Subcutaneous abdominal adipose tissue (tissue), 5 donors: ENCODE results near the gene SUSD4.

Experiments
- H3K27ac ChIP-seq: one replicate; pipeline ENCODE4 v1.7.0; 2013; ENCODE audit warnings: low read depth, mild to moderate bottlenecking, inconsistent platforms, low read length, moderate library complexity
- H3K27me3 ChIP-seq, 5 donors: one replicate each; pipeline ENCODE4 v1.7.0; 2013; ENCODE audit warnings: low read length in 5 of 5, inconsistent platforms in 1 of 5; ENCODE audit not compliant: control insufficient read depth in 5 of 5, insufficient read depth in 4 of 5
- H3K36me3 ChIP-seq, 5 donors: one replicate each; pipeline ENCODE4 v1.7.0; 2013; ENCODE audit warnings: low read length in 5 of 5; ENCODE audit not compliant: control insufficient read depth in 5 of 5, insufficient read depth in 5 of 5
- H3K4me1 ChIP-seq, 5 donors: one replicate each; pipeline ENCODE4 v1.7.0; 2013; ENCODE audit warnings: low read length in 5 of 5, mild to moderate bottlenecking in 3 of 5, moderate library complexity in 1 of 5; ENCODE audit not compliant: control insufficient read depth in 5 of 5, insufficient read depth in 5 of 5
- H3K4me3 ChIP-seq, 5 donors: one replicate each; pipeline ENCODE4 v1.7.0; 2013; ENCODE audit warnings: low read length in 5 of 5, low read depth in 1 of 5
- H3K9ac ChIP-seq, 5 donors: one replicate each; pipeline ENCODE4 v1.7.0; 2013; ENCODE audit warnings: low read length in 5 of 5, mild to moderate bottlenecking in 4 of 5, moderate library complexity in 3 of 5
- H3K9me3 ChIP-seq, 5 donors: one replicate each; pipeline ENCODE4 v1.7.0; 2013; ENCODE audit warnings: low read length in 5 of 5; ENCODE audit not compliant: control insufficient read depth in 5 of 5
- donor health status: healthy.
- donor health status: healthy.
- donor health status: healthy.
- donor health status: healthy.
- donor health status: healthy.

Gene SUSD4

DNA sequence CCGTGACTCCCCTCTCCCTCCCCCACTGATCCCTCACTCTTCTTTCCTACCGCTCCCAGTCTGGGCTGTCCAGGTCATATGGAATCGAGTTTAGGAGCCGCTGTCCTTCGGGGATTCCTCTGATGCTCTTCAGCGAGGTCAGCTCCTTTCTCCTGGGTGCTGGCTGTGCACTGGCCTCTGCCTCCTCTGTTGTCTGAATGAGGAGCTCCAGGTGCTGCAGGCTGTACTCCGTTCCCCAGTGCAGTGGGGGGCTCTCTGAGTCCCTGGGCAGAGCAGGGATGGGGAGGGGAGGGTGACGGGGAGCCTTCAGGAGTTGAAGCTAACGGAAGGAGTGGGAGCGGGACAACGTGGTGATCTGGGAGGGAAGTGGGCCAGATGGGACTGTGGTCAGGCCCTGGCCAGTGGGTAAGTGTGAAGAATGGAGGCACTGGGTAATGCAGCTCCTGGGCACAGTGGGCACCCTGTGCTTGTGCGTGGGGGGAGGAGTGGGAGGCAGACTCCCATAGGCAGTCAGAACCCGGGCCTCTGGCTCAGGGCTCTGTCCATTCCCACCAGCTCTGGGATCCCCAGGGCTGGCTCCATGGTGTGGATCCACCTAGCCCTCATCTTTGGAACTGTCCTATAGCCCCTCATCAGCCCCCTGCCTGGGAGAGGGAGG lies 161.5 kb downstream of the SUSD4 start:
- Histone ChIP-seq H3K4me3 (no peak overlapping the region), H3K27me3 (peaks cover 0 to 7% (median 3%) of the 10 kb centered on the region in 5 donors), H3K36me3 (no peaks in the 10 kb centered on the region), H3K27ac (no peak overlapping the region), H3K9me3 (no peaks in the 10 kb centered on the region), H3K4me1 (peaks cover 0 to 12% (median 0%) of the 10 kb centered on the region in 5 donors), H3K9ac (no peak overlapping the region)

DNA sequence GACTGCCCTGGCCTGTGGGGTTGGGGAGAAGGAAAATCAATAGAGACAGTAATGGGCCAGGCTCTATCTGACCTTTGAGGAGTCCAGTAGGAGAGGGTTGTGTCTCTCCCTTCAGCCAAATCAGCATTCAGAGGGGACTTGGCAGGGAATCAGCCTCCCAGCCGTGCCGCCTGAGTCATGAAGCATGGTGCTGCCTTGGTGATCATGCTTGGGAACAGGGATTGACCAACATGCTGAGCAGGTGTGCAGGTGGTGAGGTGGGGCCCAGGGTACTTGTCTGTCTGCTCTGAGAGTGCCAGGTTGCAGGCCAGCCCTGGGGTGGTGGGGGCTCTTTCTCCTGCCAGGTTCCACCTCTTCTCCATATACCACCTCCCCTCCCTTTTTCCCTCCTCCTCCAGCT lies 162.0 kb downstream of the SUSD4 start:
- no peak overlapping the region for H3K4me3 ChIP-seq
- H3K9me3 ChIP-seq, result no peaks in the 10 kb centered on the region
- H3K27ac ChIP-seq, result no peak overlapping the region
- peaks cover 0 to 6% (median 0%) of the 10 kb centered on the region in 5 donors for H3K4me1 ChIP-seq
- no peaks in the 10 kb centered on the region for H3K36me3 ChIP-seq
- H3K27me3 ChIP-seq, result peaks cover 0 to 7% (median 3%) of the 10 kb centered on the region in 5 donors
- no peak overlapping the region for H3K9ac ChIP-seq

DNA sequence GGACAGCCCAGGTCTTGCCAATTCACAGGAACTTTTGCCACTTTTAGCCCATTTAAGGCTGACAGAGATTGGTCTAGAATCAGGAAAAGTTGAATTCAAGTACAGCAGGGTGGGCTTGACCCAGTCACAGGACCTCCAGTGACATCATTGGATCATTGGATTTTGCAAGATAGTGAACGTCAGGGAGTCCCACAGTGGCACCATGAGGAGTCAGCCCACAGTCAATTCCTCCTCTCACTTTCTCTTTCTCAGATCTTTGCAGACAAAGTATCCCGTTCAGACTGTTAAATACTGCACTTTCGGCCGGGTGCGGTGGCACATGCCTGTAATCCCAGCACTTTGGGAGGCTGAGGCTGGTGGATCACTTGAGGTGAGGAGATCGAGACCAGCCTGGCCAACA lies 163.1 kb downstream of the SUSD4 start:
- Histone ChIP-seq H3K27me3 (peaks cover 0 to 7% (median 3%) of the 10 kb centered on the region in 5 donors), H3K4me1 (peaks cover 0 to 2% (median 0%) of the 10 kb centered on the region in 5 donors), H3K4me3 (no peak overlapping the region), H3K36me3 (no peaks in the 10 kb centered on the region), H3K9me3 (no peaks in the 10 kb centered on the region), H3K9ac (no peak overlapping the region), H3K27ac (no peak overlapping the region)

DNA sequence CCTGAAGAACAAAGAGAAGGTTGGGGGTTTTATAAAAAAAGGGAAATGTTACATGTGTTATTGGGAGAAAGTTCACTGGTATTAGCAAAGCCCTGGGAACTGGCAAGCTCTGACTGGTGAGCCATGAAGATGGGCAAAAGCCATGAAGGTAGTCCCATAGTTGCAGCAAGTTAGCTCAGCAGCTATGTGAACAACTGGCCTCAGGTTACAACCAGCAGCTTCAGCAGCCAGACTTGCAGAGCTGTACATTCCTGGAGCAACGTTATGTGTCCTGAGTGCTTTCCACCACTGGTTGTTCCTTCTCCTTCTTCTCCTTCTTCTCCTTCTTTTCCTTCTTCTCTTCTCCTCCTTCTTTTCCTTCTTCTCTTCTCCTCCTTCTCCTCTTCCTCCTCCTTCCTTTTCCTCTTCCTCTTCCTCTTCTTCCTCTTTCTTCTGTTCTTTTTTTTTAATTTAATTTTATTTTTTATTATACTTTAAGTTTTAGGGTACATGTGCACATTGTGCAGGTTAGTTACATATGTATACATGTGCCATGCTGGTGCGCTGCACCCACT lies 164.8 kb downstream of the SUSD4 start:
- peaks cover 0 to 2% (median 0%) of the 10 kb centered on the region in 5 donors for H3K4me1 ChIP-seq
- no peaks in the 10 kb centered on the region for H3K36me3 ChIP-seq
- H3K27ac ChIP-seq, result no peak overlapping the region
- no peak overlapping the region for H3K9ac ChIP-seq
- no peak overlapping the region for H3K4me3 ChIP-seq
- H3K9me3 ChIP-seq, result peaks cover 0 to 5% (median 2%) of the 10 kb centered on the region in 5 donors
- H3K27me3 ChIP-seq, result peaks cover 0 to 5% (median 3%) of the 10 kb centered on the region in 5 donors

DNA sequence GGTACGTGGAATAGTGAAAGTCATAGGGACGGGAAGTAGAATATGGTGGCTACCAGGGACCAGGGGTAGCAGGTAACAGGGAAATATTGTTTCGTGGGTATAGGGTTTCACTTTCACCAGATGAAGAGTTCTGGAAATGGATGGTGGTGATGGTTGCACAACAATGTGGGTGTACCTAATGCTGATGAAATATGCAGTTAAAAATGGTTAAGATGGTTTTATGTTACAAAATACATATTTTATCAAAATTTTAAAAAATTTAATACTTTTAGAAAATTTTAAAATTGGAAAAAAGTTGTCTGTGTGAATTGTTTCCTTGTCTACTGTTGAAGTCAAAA lies 165.4 kb downstream of the SUSD4 start:
- Histone ChIP-seq H3K36me3 (no peaks in the 10 kb centered on the region), H3K27me3 (peaks cover 0 to 5% (median 3%) of the 10 kb centered on the region in 5 donors), H3K9ac (no peak overlapping the region), H3K27ac (no peak overlapping the region), H3K4me1 (peaks cover 0 to 2% (median 0%) of the 10 kb centered on the region in 5 donors), H3K9me3 (peaks cover 0 to 6% (median 3%) of the 10 kb centered on the region in 5 donors), H3K4me3 (no peak overlapping the region)

DNA sequence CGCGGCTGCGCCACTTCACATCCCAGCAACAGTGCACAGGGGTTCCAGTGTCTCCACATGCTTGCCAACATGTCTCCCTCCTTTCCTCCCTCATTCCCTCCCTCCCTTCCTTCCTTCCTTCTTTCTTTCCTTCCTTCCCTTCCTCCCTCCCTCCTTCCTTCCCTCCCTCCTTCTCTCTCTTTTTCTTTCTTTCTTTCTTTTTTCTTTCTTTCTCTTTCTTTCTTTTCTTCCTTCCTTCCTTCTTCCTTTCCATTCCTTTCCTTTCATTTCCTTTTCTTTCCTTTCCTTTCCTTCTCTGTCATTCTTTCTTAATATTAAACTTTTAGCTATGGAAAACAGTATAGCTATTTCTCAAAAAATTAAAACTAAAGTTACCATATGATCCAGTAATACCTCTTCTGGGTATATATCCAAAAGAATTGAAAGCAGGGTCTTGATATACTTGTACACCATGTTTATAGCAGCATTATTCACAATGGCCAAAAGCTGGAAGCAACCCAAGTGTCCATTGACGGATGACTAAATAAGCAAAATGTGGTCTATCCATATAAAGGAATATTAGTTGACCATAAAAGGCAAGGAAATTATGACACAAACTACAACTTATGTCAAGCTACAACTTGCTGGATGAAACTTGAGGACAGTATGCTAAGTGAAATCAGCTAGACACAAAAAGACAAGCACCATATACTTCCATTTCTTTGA lies 165.9 kb downstream of the SUSD4 start:
- peaks cover 0 to 5% (median 2%) of the 10 kb centered on the region in 5 donors for H3K27me3 ChIP-seq
- H3K9me3 ChIP-seq, result peaks cover 0 to 6% (median 3%) of the 10 kb centered on the region in 5 donors
- H3K9ac ChIP-seq, result no peak overlapping the region

DNA sequence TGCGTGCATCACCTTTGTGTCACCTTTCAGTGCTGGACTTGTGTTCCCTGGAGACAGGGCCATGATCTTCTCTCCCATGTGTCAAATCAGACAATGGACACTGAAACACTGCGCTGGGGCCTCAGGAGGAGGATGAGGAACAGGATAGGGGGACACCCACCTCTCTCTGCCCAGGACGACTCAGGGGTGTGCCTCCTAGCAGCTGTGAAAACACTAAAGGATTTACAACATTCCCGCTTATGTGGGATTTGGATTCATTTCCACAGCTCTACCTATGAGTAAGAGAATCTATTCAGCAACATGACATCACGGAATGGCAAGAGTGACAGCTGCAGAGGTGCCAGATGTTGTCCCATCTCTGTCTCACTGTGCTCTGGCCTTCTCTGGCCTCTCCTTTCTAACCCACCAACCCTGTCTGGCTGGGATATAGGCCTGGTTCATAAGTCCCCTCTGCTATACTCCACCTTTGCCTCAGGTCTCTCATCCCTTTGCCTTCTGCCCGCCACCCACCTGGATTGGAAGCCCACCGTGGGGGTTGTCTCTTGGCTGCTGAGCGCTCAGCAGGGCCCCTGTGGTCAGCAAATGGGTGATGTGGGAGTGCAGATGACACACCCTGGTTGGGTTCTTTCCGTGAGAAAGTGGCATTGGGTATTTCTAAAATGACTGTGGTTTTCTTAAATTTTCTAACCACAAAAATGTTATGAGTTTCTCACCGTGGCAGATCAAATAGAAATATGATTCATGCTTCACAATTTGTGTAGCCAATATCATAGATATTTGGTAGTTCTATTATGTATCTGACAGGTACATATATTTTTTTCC lies 173.9 kb downstream of the SUSD4 start:
- H3K27me3 ChIP-seq, result no peaks in the 10 kb centered on the region
- H3K4me1 ChIP-seq, result no peaks in the 10 kb centered on the region
- H3K36me3 ChIP-seq, result no peaks in the 10 kb centered on the region
- no peak overlapping the region for H3K27ac ChIP-seq
- H3K9me3 ChIP-seq, result peaks cover 0 to 6% (median 3%) of the 10 kb centered on the region in 5 donors
- H3K4me3 ChIP-seq, result no peak overlapping the region
- H3K9ac ChIP-seq, result no peak overlapping the region

More for the DNA sequence above, 165.9 kb downstream of the SUSD4 start:
- Histone ChIP-seq H3K4me3 (no peak overlapping the region), H3K27ac (no peak overlapping the region), H3K4me1 (peaks cover 0 to 2% (median 0%) of the 10 kb centered on the region in 5 donors), H3K36me3 (no peaks in the 10 kb centered on the region)

DNA sequence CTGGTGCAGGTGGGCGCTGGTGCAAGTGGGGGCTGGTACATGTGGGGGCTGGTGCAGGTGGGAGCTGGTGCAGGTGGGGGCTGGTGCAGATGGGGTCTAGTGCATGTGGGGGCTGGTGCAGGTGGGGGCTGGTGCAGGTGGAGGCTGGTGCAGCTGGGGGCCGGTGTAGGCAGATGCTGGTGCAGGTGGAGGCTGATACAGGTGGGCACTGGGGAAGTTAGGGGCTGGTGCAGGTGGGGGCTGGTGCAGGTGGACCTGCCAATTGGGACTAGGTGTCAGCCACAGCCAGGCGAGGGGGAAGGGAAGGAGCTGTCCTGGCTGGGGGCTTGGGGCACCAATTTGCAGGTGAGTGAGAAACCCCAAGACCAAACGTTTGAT lies 174.5 kb downstream of the SUSD4 start:
- no peak overlapping the region for H3K9ac ChIP-seq
- no peak overlapping the region for H3K4me3 ChIP-seq
- H3K27me3 ChIP-seq, result no peaks in the 10 kb centered on the region
- no peaks in the 10 kb centered on the region for H3K36me3 ChIP-seq
- H3K27ac ChIP-seq, result no peak overlapping the region
- H3K4me1 ChIP-seq, result no peaks in the 10 kb centered on the region
- H3K9me3 ChIP-seq, result peaks cover 0 to 5% (median 3%) of the 10 kb centered on the region in 5 donors

DNA sequence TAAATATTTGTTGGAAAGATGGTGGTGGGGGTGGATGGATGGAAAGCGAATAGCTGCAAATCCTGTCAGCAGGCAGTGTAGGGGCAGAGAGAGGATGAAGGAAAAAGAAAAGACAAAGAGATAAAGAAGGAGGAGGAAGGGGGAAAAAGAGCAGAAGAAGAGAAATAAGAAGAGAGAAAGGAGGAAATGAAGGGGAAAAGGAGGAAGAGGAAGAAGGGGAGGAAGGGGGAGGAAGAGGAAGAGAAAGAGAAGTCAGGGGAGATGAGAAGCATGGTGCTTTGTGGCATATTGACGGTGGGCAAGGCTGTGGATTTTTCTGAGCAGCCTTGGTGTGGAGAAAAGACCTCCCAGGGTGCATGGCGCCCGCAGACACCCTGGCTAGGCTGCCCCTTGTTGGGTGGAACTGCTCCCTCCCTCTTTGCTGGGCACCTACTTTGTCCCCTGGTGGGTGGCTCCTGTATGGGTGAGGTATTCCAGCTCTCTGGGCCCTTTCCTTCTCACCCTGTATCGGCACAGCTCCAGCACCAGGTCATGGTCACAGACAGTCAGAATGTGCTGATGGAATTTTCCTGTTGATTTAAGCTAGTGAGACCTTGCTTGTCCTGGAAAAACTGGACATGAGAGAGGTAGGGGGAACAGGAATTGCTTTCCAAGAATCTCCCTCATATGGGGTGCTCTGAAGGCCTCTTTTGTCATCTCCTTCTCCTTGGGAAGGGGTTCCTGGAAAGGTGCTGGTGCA lies 175.2 kb downstream of the SUSD4 start:
- H3K9me3 ChIP-seq, result no peaks in the 10 kb centered on the region
- H3K36me3 ChIP-seq, result no peaks in the 10 kb centered on the region
- no peak overlapping the region for H3K27ac ChIP-seq
- H3K4me1 ChIP-seq, result no peaks in the 10 kb centered on the region
- no peak overlapping the region for H3K4me3 ChIP-seq
- no peak overlapping the region for H3K9ac ChIP-seq
- no peaks in the 10 kb centered on the region for H3K27me3 ChIP-seq
